HEK293 (cell line): Measurements from ENCODE around the gene ABTB2.

ENCODE experiments used
- CTCF ChIA-PET: fragments of 350-600 bp; formaldehyde crosslinking; extraction: SDS; loops from one replicate; lab custom pipeline; 2021; ENCODE audit warnings: antibody characterized with exemption; lab: Yijun Ruan, JAX
- POLR2A ChIA-PET: fragments of 300-600 bp; formaldehyde crosslinking; extraction: SDS; loops from one replicate; lab custom pipeline; 2020; ENCODE audit warnings: antibody characterized with exemption, inconsistent platforms; lab: Yijun Ruan, JAX
- H3K27ac ChIP-seq: fragments of 200-500 bp; sonication (Bioruptor generic); 2 replicates; pipeline ENCODE4 v1.5.1; 2014; ENCODE audit warnings: low read depth, low read length, control low read depth, inconsistent platforms; ENCODE audit errors: extremely low read depth
- H3K36me3 ChIP-seq, 2 experiments: fragments of 200-500 bp in 1 of 2; sonication (Bioruptor generic) in 1 of 2; 1 replicate in 1 of 2; 2 replicates in 1 of 2; pipeline ENCODE4 v1.5.1; 2014 to 2017; ENCODE audit warnings: inconsistent platforms in 2 of 2, low read length in 2 of 2; ENCODE audit not compliant: control insufficient read depth in 2 of 2, insufficient read depth in 1 of 2
- H3K4me1 ChIP-seq: fragments of 200-500 bp; sonication (Bioruptor generic); 2 replicates; pipeline ENCODE4 v1.5.1; 2014; ENCODE audit warnings: mild to moderate bottlenecking, low read length, inconsistent platforms; ENCODE audit not compliant: control insufficient read depth, insufficient read depth
- H3K4me3 ChIP-seq: 2 replicates; pipeline ENCODE4 v1.5.1; 2011; ENCODE audit warnings: low read depth, mild to moderate bottlenecking, control low read depth, low read length, moderate library complexity
- H3K9me3 ChIP-seq: fragments of 200-500 bp; sonication (Bioruptor generic); 2 replicates; pipeline ENCODE4 v1.5.1; 2014; ENCODE audit warnings: low read depth, low read length, inconsistent platforms; ENCODE audit not compliant: control insufficient read depth, insufficient read depth
- ZBTB1 ChIP-seq: fragments of 450-650 bp; formaldehyde crosslinking; IDR thresholded peaks from 2 replicates; pipeline ENCODE4 v1.5.1; 2016; ENCODE audit warnings: missing biosample characterization, missing genetic modification characterization
- ZNF121 ChIP-seq: fragments of 450-650 bp; formaldehyde crosslinking; IDR thresholded peaks from 2 replicates; pipeline ENCODE4 v1.5.1; 2016; ENCODE audit warnings: missing biosample characterization, missing genetic modification characterization
- ZNF211 ChIP-seq: fragments of 450-650 bp; formaldehyde crosslinking; IDR thresholded peaks from 2 replicates; pipeline ENCODE4 v1.5.1; 2016; ENCODE audit warnings: low read depth, missing biosample characterization, missing genetic modification characterization
- ZNF274 ChIP-seq, 2 experiments: fragments of 200-500 bp in 1 of 2; fragments of 450-650 bp in 1 of 2; sonication (Bioruptor generic) in 1 of 2; formaldehyde crosslinking in 1 of 2; IDR thresholded peaks; 2 replicates each; pipeline versions ENCODE4 v1.5.1 to v1.6.1; 2014 to 2016; ENCODE audit warnings: borderline replicate concordance in 1 of 2, inconsistent platforms in 1 of 2, low read length in 1 of 2, missing biosample characterization in 1 of 2, missing genetic modification characterization in 1 of 2
- ZNF530 ChIP-seq: fragments of 450-650 bp; formaldehyde crosslinking; IDR thresholded peaks from 2 replicates; pipeline ENCODE4 v1.5.1; 2016; ENCODE audit warnings: low read depth, missing biosample characterization, missing genetic modification characterization
- ZNF626 ChIP-seq: fragments of 450-650 bp; sonication (Bioruptor Pico); formaldehyde crosslinking; IDR thresholded peaks from 2 replicates; pipeline ENCODE4 v1.5.1; 2018; ENCODE audit warnings: missing biosample characterization, missing genetic modification characterization, inconsistent platforms
- ZNF670 ChIP-seq: fragments of 450-650 bp; formaldehyde crosslinking; IDR thresholded peaks from 2 replicates; pipeline ENCODE4 v1.5.1; 2016; ENCODE audit warnings: missing biosample characterization, missing genetic modification characterization, low read depth

The ABTB2 gene

GRCh38 chr11:34105079-34105956 lies 252.5 kb downstream of the ABTB2 start, which contains the start of gene NAT10 (continued):
- TF ChIP-seq ZNF626 (no peak), ZNF670 (tag by site-specific recombination) (no peak), ZNF530 (no peak)

GRCh38 chr11:34104680-34105078 lies 253.1 kb downstream of the ABTB2 start:
- TF ChIP-seq ZNF274 (IDR thresholded peaks at IDR 0.05; ENCODE audit: low read length) (no peak), ZNF274 (tag by site-specific recombination; IDR thresholded peaks at IDR 0.05; ENCODE audit: borderline replicate concordance) (no peak), ZNF121 (tag by site-specific recombination) (no peak), ZBTB1 (tag by site-specific recombination) (no peak), ZNF211 (tag by site-specific recombination) (no peak)
- CTCF ChIA-PET, result no interaction called here

More at GRCh38 chr11:34104680-34105078, 253.1 kb downstream of the ABTB2 start:
- POLR2A ChIA-PET, result interaction anchor here (0.6 to 1.5 kb wide), 12 partner anchors 9 to 252 kb away, joined by 3 to 13 read pairs (median 4); partner anchors contain the start of genes ABTB2 and CAPRIN1
- H3K27ac ChIP-seq, result peak overlapping the region; percentile 80
- H3K9me3 ChIP-seq, result no peaks in the 10 kb centered on the region
- no peaks in the 10 kb centered on the region for H3K4me1 ChIP-seq
- H3K4me3 ChIP-seq, result peak overlapping the region; percentile 79
- H3K36me3 ChIP-seq, result peaks cover 0 to 53% of the 10 kb centered on the region in 2 experiments; a peak in 2 of 3 replicates
